ENCODE measurements around the gene TMEM198. TPM values are rescaled to one million over a fixed set of nuclear protein-coding genes. Genes with fewer than 3 reads are reported as not detected.

TMEM198 gene
- total RNA-seq, 1 experiment from 2014 or later: 2.3 TPM

GRCh38 chr2:219499555-219499954 lies 44.3 kb upstream of the TMEM198 start:
- intact Hi-C loops (cut with micrococcal nuclease; ENCODE audit: unreplicated experiment): no loop called here
- POLR2A ChIA-PET: interaction anchor here (0.7 kb wide), 1 partner anchor 255 kb away, joined by 4 read pairs; no protein-coding TSS in a partner anchor
- no TSS peak for BruUV-seq (replicated peaks)
- H3K9me3 ChIP-seq (ENCODE audit: control insufficient read depth, insufficient read depth, low read depth, low read length): no peaks in the 10 kb centered on the region
- DNase-seq (ENCODE audit: low read depth, low spot score): no peak
- H3K4me1 ChIP-seq (ENCODE audit: control insufficient read depth, insufficient read depth, low read length): peaks cover 15% of the 10 kb centered on the region
- peaks cover 3% of the 10 kb centered on the region; the same call in 1 of the 2 replicates for H3K36me3 ChIP-seq (ENCODE audit: control insufficient read depth, insufficient read depth, low read length)
- TF ChIP-seq, protein P1, sequence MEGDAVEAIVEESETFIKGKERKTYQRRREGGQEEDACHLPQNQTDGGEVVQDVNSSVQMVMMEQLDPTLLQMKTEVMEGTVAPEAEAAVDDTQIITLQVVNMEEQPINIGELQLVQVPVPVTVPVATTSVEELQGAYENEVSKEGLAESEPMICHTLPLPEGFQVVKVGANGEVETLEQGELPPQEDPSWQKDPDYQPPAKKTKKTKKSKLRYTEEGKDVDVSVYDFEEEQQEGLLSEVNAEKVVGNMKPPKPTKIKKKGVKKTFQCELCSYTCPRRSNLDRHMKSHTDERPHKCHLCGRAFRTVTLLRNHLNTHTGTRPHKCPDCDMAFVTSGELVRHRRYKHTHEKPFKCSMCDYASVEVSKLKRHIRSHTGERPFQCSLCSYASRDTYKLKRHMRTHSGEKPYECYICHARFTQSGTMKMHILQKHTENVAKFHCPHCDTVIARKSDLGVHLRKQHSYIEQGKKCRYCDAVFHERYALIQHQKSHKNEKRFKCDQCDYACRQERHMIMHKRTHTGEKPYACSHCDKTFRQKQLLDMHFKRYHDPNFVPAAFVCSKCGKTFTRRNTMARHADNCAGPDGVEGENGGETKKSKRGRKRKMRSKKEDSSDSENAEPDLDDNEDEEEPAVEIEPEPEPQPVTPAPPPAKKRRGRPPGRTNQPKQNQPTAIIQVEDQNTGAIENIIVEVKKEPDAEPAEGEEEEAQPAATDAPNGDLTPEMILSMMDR (IDR thresholded peaks at IDR 0.05): no peak
- TF ChIP-seq TCF7L2 (IDR thresholded peaks at IDR 0.05; ENCODE audit: low read depth, low read length) (no peak), POLR2AphosphoS5 (IDR thresholded peaks at IDR 0.05; ENCODE audit: low read depth, low read length) (no peak), SIN3A (IDR thresholded peaks at IDR 0.05; ENCODE audit: borderline replicate concordance, insufficient read depth, low read depth, low read length) (no peak), REST (IDR thresholded peaks at IDR 0.05; ENCODE audit: insufficient read depth in 1 of 2, low read depth in 2 of 2, low read length in 1 of 2) (no peak)
- no peak for ATAC-seq
- peak overlapping the region; percentile 96 for H3K27ac ChIP-seq (ENCODE audit: low read length)
- H3K27me3 ChIP-seq (ENCODE audit: control insufficient read depth, insufficient read depth, low read length): no peaks in the 10 kb centered on the region
- peak overlapping the region; percentile 71 to 95 for H3K4me3 ChIP-seq (ENCODE audit: low read depth in 2 of 2, low read length in 2 of 2)
- CTCF ChIA-PET: interaction anchor here (2.3 to 3.0 kb wide), 2 partner anchors 10 to 30 kb away, joined by 10 to 27 read pairs; no protein-coding TSS in a partner anchor
- in situ Hi-C loops (cut with HindIII; ENCODE audit: low pct_unique_long_range_greater_than_20kb, low sequenced_read_pairs): no loop called here

DNA sequence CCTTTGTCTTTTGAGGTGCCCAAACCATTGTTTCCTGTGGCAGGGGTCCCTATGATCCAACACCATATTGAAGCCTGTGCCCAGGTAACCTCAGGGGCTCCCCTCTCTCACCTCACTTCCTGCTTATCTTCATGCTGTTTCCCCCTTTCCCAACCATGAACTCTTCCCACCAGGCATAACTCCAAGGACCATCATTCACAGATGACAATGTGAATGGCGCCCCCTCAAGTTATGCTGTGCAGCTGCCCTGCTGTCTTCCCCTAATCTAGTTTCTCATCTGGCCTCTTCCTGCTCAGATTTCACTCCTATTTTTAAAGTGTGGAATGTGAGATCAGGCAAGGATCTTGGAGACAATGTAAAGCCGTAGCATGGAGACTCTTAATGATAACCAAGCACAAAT lies 43.7 kb upstream of the TMEM198 start:
- DNase-seq (ENCODE audit: low read depth, low spot score) (no peak), ATAC-seq (no peak)
- Histone ChIP-seq H3K4me3 (ENCODE audit: low read depth in 2 of 2, low read length in 2 of 2) (no peak overlapping the region), H3K9me3 (ENCODE audit: control insufficient read depth, insufficient read depth, low read depth, low read length) (no peaks in the 10 kb centered on the region), H3K27ac (ENCODE audit: low read length) (no peak overlapping the region), H3K36me3 (ENCODE audit: control insufficient read depth, insufficient read depth, low read length) (peaks cover 3% of the 10 kb centered on the region; the same call in 1 of the 2 replicates), H3K27me3 (ENCODE audit: control insufficient read depth, insufficient read depth, low read length) (no peaks in the 10 kb centered on the region), H3K4me1 (ENCODE audit: control insufficient read depth, insufficient read depth, low read length) (peaks cover 15% of the 10 kb centered on the region)
- CTCF ChIA-PET: interaction anchor here (0.5 to 3.0 kb wide), 2 partner anchors 10 to 11 kb away, joined by 4 to 27 read pairs; no protein-coding TSS in a partner anchor
- no peak for TF ChIP-seq REST (IDR thresholded peaks at IDR 0.05; ENCODE audit: insufficient read depth in 1 of 2, low read depth in 2 of 2, low read length in 1 of 2)
- no peak for TF ChIP-seq TCF7L2 (IDR thresholded peaks at IDR 0.05; ENCODE audit: low read depth, low read length)
- no peak for TF ChIP-seq POLR2AphosphoS5 (IDR thresholded peaks at IDR 0.05; ENCODE audit: low read depth, low read length)
- TF ChIP-seq, protein P1 (IDR thresholded peaks at IDR 0.05): no peak
- TF ChIP-seq SIN3A (IDR thresholded peaks at IDR 0.05; ENCODE audit: borderline replicate concordance, insufficient read depth, low read depth, low read length): no peak
- BruUV-seq (replicated peaks): no TSS peak
- in situ Hi-C loops (cut with HindIII; ENCODE audit: low pct_unique_long_range_greater_than_20kb, low sequenced_read_pairs) (no loop called here), intact Hi-C loops (cut with micrococcal nuclease; ENCODE audit: unreplicated experiment) (no loop called here)
- POLR2A ChIA-PET: no interaction called here
